HG03175 (cell line): ENCODE measurements around the gene FOXR1.

Experiments used
- ATAC-seq: cut with Tn5 transposase; IDR thresholded peaks from one replicate; pipeline ENCODE4 v1.9.1; 2021; ENCODE audit warnings: mild to moderate bottlenecking, moderate library complexity; ENCODE audit not compliant: unreplicated experiment

Gene FOXR1, protein sequence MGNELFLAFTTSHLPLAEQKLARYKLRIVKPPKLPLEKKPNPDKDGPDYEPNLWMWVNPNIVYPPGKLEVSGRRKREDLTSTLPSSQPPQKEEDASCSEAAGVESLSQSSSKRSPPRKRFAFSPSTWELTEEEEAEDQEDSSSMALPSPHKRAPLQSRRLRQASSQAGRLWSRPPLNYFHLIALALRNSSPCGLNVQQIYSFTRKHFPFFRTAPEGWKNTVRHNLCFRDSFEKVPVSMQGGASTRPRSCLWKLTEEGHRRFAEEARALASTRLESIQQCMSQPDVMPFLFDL

DNA sequence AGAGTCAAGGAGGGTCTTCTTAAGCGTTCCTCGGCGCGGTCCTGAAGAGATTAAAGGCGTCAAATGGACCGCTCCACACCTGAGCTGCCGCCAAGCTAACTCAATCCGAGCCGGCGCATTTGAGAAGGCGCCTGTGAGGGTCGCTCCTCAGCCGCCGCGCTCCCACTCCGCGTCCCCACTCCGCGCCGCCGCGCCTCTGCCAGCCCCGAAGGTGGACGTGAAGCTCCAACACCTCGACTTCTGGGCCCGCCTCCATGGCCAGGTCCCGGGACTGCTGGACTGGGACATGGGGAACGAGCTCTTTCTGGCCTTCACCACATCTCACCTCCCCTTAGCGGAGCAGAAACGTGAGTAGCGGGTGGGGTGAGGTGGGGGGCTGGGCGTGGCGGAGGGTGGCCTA, at the start of gene FOXR1:
Gene FOXR1, plus strand, starts transcription at position 116 of the 400 bp plus-strand sequence. Its CDS starts 171 bp downstream, at position 287.
- no peak for ATAC-seq

DNA sequence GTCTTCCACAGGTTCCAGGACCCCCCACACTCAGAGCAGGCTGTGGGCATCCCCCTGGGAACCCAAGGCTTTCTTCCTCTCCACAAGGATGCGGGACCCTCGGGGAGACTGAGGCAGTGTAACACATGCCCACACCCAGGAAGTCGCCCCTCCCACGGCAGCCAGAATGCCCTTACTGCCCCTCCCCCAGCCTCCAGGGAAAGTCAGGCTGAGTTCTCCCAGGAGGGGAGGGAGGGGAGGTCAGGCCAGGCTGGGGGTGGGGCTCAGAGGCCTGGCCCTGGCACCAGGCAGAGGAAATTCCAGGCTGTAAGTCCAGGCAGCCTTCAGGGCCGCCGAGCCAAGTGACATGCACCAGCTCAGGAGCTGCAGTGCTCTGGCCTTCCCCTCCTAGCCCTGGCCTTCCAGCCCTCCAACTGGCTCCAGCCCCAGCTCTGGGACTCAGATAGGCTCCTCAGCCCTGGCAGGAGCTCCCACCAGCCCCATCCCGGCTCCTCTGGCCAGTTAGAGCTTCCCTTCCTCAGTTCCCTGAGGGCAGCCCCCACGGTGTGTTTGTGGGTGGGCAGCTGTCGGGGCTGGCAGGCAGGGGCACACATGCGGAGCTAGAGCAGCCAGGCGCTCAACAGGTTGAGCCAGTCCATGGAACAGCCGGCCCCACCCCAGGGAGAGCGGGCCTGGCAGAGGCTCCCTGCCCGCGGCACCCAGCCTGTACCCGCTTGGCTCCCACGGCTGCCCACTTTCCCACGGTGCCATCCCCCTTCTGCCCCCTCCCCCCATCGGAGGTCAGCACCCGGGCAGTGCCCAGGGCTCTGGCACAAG, 49.4 kb upstream of the FOXR1 start:
- ATAC-seq = no peak

DNA sequence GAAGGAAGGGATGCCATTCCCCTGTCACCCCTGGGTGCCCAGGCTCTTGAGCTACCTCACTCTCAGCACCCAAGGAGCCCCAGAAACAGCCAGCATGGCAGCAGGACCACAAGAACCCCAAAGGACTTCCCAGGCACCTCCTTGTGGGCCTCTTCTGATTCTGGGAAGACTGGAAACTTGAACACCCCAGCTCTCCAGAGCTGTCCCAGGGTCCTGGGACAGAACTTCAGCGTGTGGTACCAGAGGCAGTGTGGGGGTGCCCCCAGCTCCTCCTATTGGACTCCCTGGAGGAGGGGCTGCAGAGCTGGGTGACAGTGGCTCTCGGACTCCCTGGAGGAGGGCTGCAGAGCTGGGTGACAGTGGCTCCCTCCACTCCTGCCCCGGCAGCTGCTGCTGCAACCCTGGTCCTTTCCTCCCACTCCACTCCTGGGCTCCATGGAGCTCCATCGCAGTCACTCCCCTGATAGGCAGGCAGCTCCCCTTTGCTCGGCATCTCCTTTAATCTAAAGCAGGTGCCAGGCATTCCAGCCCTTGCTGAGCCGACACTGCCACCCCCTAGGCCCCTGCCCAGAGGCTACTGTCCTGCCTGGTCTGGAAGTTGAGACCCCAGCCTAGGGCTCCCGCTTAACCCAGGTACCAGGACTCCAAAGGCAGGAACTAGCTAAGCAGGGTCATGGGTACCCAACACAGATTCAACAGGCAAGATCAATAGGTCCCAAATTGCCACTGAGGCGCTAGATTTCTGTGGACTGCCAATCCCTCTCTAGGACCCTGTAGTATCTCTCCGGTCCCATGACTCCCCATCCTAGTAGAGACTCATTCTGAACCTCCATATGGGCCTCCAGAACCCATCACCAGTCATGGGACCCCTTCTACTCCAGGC, 48.6 kb upstream of the FOXR1 start:
- ATAC-seq = no peak

DNA sequence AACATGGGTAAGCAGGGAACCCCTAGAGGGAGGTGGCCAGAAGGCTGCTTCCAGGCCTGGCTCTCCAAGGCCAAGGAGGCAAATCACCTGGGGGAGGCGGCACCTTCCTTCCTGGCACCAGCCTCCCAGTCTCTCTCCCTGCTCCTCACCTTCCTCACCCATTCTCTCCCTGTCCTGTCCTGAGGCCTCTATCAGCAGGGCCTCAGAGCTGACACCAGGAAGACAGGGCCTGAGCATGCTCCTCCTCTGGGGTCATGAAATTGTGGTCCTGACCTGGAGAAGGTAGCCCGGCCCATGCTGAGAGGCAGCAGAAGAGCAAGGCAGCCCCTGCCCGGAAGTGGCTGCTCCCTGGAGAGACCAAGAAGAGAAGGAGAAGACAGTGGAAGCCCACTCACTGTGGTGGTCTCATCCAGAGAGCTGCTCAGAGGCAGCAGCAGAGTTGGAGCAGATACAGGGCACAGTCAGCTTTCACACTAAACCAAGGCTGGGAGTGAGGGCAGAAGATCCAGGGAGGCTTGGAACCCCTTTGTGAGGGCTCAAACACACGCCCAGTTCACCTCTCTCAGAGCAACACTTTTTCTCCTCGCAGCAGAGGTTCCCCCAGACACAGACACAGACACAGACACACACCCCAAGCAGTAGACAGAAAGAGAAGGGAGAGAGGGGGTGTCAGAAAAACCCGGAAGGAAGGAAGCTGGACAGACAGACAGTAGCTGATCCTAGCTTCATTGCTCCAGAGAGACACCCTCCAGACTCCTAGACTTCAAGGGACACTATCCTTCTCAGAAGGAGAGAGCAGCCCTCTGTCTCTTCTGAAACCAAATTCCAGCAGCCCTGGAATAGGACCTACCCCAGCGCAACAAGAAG, 47.6 kb upstream of the FOXR1 start:
- ATAC-seq = no peak

DNA sequence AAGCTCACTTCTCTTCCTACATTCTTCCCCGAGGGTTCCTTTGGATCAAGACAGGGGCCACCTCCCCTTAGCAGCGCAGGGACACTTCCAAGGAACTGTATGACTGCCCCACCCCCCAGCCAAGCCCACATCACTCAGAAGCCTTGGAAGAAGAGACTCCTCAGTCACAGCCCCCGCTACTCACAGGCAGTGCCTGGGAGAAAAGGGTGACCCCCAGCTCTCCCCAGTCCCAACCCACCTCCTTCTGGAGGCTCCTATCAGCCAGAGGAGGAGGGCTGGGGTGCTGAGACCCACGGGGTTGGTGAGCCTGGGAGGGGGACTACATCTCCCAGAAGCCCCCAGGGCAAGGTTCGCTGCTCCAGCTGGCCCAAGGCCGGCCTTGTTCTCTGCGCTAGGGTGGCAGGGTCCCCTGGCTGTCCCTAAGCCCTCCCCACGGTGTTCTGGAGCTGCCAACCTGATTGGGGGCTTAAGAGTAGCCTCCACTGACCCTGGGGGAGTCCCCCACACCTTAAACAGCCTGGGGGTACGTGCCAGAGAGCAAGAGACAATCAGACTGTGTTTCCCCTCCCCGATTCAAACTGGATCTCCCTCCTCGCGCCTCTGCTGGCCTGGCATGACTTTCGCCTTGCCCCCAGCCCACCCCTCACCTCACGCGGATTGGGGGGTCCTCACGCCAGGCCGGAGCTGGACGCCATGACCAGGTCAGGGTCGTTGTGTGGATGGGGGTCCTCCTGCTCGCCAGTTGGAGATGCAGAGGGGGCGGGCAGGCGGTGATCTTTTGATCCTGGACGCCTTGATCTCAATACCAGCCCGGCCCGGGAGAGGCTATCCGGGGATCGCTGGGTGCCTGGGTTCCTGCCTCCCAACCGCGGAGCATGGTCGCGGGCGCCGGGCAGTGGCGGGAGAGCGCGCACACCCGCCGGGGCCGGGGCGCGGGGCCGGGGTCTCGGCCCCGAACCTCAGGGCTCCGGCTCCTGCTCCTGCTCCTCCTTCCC, 46.7 kb upstream of the FOXR1 start:
- ATAC-seq = no peak

DNA sequence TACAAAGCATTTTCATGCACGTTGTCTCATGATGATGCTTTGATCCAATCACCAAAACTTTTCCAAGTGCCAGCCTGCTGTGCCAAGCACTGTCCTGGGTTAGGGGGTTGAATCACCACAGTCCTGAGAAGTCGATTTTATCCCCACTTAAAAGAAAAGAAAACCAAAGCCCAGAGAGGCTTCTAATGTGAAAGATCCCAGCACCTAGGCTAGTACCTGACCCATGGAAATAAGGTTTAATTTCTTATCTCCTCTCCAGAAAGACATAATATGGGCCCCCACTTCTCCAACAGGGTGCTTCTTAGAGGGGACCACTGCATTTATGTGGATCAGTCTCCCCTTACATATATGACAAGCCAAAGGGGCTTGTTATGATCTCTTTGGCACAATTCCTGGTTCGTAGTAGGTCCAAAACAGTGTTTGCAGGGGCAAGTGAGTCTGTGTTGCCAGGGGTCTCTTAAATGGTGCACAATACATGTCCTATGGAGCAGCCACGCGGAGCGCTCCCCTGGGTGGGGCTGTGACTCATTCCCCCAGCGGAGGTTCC, 43.9 kb upstream of the FOXR1 start:
- ATAC-seq = no peak

DNA sequence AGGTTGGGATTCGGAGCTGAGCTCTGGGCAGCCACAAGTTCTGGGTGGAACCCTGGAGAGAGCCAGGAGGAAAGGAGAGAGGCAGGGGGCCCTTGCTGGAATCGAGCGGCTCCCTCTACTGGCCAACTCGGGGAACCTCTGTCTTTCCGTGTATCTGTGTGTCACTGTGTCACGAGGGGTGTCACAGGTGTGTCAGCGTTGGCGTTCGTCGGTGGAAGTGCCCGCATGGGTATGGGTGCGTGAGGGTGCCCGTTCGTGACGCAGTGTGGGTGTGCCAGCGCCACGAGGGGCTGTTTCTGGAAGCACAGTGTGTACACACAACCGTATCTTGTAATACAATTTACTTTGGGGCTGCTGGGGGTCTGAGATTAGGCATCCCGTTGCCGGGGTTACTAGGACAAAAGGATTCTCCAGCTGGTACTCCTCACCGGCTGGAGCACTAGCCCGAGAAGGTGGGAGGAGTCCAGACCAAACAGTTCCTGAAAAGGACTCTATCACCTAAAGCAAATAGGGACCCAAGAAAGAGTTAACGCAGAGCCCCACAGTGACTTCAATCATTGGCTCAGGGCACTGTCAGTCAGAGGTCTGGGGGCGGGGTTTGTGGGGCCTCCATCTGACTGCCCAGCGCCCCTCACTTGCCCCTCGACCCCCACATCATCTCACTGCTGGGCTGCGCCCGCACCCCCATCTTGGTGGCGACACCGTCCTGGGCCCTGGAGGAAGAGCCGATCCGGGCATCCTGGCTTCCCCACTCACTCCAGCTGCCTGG, 43.3 kb upstream of the FOXR1 start:
- ATAC-seq = peak; percentile 44

DNA sequence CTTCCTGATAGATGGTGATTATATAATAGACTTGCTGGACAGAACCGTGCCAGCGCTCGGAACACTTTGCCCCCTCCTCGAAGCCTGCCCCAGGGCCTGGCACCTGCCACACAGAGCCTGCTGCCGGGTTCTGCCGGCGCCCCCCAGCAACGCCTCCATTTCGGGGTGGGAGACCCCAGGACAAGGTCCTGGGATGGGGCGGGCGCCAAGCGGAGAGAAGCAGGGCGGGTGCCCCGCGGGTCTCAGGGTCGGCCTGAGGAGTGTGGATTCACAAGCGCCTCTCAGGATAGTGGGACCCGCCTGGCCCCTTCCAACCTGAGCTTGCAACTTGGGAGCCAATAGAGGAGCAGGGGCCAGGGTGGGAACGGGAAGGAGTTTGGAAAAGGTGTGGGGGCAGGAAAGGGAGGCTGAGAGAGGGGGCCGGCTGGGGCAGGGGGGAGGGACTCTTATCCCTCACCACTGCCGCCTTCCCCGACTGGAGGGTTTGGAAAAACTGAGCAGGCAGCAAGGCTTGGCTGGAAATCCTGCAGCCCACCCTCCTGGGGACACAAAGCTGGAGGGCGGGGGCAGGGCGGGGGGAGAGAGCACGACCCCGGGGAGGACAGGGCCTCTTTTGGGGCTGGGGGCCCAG, 42.6 kb upstream of the FOXR1 start:
- peak; percentile 1 for ATAC-seq

DNA sequence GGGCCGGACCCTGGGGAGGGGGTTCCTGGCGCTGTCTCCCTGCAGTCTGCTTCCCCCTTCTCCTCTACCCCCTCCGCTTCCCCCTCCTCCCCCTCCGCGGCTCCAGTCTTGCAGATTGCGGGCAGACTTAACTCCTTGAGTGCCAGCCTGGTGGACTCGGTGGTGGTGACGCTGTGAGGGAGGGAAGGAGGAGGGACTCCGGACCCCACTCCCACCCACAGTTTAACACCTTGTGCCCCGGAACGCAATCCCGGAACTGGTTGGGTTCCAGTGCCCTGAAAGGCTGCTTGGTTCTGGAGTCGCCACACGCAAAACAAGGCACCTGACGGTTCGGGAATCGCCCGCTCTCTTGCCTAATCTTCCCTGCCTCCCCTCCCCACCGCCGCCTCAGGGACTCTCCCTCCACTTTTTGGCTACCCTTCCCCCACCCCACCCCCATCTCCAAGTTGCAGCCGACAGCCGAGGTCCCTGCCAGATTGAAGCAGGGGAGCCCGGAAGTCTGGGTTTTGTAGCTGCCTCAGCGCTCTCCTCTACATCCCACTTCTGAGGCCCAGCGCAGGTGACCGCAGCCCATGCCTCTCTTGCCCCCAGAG, 42.0 kb upstream of the FOXR1 start:
- no peak for ATAC-seq

DNA sequence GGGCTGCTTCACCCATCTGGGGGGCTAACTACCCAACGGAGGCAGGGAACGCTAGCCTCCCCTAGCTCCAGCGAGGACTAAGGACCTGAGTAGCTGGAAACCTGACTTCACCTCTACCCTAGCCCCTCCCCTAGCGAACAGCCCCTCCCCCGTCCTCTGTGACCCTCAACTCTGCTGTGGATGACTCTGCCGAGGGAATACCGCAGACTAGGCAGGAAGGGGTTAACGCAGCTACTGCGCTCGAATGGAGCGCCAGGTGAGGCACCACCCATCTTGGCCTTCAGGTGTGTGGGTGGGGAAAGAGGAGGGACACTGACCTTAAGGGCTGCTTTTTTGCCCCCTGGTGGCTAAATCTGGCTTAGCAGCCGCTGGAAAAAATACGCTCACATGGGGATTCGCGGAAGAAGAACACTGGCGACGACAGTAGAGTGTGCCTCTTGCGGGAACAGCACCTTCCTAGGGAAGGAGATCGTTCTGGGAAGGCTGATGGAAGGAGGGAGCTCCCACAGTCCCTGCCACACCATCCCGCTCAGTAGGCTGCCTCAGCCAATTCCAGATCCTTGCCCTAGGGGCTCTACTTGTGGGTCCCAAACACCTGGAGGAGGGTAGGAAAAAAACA, 41.4 kb upstream of the FOXR1 start:
- ATAC-seq = no peak

DNA sequence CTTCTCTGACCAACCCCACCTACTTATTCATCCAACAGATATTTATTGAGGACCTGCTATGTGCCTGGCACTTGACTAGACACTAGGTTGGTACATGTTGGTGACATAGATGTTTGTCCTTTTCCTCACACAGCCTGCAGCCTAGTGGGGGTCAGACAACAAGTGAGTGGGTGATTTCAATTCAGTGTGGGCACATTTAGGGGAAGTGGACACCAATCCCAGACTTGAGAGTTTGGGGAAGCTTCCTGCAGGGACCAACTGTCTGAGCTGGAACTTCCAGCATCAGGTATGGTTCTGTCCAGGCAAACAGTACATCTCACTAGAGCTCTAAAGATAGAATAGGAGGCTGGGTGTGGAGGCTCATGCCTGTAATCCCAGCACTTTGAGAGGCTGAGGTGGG, 40.0 kb upstream of the FOXR1 start:
- no peak for ATAC-seq

DNA sequence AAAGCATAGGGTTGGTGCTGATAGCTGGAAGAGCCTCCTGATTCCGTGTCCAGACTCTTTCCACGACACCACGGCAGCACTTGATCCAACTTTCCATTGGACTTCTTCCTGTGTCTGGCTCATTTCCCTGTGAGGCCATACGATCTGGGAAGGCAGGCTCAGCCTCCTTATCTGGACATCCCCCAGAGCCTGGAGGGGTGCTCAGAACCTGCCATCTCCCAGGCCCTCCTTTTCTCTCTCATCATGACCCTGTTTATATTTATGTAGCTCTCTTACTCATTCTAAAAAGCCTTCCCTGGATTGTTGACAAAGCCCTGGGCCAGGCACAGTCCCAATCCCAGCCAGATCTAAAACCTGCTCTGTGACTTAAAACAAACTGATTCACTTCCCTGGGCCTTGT, 38.1 kb upstream of the FOXR1 start:
- no peak for ATAC-seq

DNA sequence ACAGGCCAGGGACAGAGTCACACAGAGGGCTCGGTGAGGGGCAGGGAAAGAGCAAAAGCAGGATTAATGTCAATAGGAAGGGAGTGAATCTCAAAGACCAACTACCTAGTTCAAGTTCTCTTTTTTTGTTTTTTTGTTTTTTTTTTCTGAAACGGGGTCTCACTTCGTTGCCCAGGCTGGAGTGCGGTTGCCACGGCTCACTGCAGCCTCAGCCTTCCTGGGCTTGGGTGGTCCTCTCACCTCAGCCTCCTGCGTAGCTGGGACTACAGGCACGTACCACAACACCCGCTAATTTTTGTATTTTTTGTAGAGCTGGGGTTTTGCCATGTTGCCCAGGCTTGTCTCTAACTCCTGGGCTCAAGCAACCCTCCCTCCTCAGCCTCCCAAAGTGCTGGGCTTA, 36.2 kb upstream of the FOXR1 start:
- ATAC-seq = no peak

DNA sequence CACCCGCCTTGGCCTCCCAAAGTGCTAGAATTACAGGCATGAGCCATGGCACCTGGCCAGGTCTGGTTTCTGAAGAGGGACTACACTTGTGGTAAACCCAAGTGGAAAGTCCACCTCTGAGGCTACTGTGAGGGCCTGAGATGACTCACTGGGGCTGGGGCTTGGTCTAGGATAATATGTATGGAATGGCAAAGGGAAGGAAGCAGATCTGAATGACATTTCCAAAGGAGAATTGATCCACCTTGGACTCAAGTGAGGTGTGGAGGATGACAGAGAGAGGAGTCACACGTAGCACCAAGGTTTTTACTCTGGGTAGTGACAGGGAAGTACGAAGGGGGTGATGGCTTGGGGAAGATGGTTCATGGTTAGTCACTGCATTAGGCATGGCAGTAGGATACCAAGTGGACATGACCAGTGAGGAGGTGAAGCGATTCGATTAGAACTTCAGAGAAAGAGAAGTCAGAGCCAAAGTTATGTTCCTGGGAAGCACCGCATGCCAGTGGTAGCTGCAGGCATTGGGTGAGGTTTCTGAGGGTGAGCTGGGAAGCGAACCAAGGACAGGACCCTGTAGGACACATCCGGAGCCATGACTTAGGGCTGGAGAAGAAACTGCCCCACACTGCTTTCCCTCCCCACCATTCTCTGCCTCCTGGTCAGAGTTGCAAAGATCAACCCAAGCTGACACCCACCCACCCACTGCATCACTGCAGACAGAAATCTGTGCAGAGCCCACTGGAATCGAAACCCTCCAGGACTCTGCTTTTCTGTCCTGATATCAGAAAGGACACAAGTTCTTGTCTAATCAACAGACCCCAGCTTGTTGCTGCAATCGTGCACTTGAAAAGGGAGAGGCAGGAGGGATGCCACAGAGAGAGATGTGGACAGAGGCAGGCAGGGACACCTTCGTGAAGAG, 32.8 kb upstream of the FOXR1 start:
- ATAC-seq = no peak

DNA sequence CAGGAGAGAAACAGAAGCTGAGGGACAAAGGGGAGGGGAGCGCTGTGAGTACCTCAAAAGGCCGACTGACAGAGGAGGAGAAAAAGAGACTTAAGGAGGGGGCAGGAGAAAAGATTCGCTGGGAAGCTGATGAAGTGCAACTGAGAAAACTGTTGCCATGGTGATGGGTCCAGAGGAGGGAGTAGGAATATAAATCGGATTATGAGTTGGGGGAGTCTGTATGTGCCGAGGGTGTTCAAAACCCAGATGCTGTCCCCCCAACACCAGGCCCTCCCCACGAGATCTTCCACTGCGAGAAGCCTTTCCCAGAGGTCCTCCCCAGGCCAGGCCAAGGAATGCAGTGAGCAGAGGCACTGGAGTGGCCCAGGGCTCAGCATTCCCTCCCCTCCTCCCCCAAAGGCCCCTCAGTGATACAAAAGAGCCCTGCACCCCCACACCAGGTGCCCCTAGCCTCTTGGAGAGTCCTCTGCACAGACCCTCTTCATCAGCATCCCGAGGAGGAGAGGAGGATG, 32.1 kb upstream of the FOXR1 start:
- ATAC-seq = no peak
